ENCODE data around the gene PXDN.

PXDN gene

DNA sequence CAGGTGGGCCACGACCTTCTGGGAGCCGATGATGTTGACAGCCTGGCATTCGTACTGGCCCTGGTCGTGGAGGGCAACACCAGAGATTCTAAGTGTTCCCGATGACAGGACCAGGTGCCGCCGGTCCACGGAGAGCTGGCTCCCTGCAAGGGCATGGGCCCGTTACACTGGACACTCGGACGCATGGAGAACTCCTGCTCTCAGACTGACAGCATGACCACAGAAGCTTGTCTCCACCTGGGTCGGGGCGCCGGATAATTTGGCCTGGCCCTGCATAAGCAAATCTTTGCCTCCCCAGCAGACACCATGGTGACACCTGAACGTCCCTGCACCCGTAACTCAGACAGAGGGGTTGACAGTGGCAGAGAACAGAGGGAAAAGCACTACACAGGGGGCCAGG, 80.7 kb downstream of the PXDN start:
- DNase-seq (ENCODE audit: low read depth), result no peak

GRCh38 chr2:1662606-1663180, 81.6 kb downstream of the PXDN start:
- DNase-seq (ENCODE audit: low read depth), result no peak

- no peak for DNase-seq (ENCODE audit: low read depth)
Measured at GRCh38 chr2:1661891-1662605, 82.3 kb downstream of the PXDN start.

GRCh38 chr2:1660656-1661640, 83.4 kb downstream of the PXDN start:
- DNase-seq (ENCODE audit: low read depth), result no peak

GRCh38 chr2:1659951-1660565, 84.3 kb downstream of the PXDN start:
- DNase-seq (ENCODE audit: low read depth), result no peak

- DNase-seq (ENCODE audit: low read depth), result no peak
Measured at GRCh38 chr2:1658394-1659151, 85.7 kb downstream of the PXDN start.

DNA sequence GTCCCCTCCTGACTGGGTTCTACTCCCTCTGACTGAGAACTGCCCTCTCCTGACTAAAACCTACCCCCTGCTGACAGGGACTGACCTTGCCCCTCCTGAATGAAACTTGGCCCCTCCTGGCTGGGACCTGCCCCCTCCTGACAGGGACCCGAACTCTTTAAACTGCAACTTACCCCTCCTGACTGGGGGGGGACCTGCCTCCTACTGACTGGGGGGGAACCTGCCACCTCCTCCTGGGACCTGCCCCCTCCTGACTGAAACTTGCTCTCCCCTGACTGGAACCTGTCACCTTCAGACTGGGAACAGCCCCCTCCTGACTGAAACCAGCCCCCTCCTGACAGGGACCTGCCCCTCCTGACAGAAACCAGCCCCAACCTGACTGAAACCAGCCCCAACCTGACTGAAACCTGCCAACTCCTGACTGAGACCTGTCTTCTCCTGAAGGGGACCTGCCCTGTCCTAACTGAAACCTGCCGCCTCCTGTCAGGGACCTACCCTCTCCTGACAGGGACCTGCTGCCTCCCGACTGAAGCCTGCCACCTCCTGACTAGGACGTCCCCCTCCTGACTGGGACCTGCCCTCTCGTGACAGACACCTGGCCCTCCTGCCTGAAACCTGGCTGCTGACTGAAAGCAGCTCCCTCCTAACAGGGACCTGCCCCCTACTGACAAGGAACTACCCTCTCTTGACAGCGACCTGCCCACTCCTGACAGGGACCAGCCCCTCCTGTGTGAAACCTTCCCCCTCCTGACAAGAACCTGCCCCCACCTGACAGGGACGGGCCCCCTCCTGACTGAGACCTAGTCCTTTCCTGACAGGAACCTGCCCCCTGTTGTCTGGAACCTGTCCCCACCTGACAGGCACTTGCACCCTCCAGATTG, 87.1 kb downstream of the PXDN start:
- no peak for DNase-seq (ENCODE audit: low read depth)

DNA sequence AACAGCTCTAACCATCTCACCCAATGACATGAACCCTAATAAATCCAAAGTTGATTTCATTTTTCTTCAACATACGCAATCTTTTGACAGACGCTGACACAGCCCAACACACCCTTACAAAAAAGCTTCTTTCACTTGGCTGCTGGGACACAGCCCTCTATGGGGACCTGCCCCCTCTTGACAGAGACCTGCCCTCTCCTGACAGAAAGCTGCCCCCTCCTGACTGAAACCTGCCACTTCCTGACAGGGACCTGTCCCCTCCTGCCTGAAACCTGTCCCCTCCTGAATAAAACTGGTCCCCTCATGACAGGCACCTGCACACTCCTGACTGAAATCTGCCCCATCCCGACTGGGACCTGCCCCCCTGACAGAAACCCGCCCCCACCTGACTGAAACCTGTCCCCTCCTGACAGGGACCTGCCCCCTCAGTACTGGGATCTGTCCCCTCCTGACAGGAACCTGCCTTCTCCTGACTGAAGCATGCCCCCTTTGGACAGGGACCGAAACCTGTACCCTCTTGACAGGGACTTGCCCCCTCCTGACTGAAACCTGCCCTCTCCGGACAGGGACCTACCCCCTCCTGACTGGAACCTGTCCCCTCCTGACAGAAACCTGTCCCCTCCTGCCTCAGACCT, 87.9 kb downstream of the PXDN start:
- DNase-seq (ENCODE audit: low read depth), result no peak

GRCh38 chr2:1655461-1655860, 88.9 kb downstream of the PXDN start:
- no peak for DNase-seq (ENCODE audit: low read depth)

DNA sequence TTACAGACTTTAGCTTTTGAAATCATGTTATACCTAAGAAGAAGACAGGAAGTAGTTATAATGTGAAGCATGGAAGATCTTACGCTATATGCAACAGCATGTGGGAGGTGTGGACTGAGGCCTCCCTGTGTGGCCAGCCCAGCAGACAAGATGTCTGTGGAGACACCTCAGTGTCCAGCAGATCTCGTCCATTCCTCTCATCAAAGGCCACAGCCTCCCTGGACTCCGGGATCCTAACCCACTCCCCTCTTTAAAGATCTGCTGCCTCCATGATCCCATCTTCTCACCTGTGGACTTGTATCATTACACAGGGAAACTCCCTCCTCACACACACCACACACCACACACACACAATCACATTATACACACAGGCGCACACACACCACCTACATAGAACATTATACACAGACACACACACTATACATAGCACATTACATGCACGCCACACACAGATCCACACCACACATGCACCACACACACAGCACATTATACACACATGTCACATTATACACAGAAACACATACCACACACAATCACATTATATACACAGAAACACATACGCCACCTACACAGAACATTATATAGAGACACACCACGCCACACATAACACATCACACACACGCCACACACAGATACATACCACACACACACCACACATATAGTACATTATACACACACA, 89.5 kb downstream of the PXDN start:
- no peak for DNase-seq (ENCODE audit: low read depth)

GRCh38 chr2:1653956-1654695, 90.2 kb downstream of the PXDN start:
- no peak for DNase-seq (ENCODE audit: low read depth)

DNA sequence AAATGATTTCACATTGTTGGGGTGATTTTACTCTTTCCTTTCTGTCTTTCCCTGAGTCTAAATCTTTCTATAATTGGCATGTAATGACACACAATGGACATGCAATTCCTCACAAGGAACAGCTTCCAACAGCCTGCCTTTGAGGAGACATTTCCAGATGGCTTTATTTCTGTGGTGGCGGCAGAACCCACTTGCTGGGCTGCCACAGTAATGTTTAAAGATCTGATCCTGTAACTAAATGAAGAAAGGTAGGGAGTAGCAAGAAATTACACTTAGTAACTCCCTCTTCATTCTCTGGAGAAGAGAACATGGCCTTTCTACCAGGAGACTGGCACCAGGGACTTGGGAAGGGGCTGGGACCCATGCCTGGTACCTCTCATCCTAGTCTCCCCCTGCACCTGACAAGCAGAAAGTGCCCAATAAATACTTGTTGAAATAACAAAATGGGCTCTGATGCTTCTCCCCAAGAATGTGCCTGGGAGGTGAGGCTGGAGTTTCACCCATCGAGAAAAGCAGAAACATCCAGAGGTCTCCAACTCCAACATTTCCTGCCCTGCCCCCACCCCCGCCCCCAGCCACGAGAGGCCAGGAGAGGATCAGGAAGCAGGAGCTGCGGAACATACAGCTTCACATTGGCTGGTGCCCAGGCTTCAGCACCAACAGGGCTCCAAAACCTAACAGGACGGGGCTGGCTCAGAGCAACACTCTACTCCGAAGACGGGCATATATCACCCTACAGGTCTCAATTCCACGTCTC, 92.1 kb downstream of the PXDN start:
- DNase-seq (ENCODE audit: low read depth), result no peak

DNA sequence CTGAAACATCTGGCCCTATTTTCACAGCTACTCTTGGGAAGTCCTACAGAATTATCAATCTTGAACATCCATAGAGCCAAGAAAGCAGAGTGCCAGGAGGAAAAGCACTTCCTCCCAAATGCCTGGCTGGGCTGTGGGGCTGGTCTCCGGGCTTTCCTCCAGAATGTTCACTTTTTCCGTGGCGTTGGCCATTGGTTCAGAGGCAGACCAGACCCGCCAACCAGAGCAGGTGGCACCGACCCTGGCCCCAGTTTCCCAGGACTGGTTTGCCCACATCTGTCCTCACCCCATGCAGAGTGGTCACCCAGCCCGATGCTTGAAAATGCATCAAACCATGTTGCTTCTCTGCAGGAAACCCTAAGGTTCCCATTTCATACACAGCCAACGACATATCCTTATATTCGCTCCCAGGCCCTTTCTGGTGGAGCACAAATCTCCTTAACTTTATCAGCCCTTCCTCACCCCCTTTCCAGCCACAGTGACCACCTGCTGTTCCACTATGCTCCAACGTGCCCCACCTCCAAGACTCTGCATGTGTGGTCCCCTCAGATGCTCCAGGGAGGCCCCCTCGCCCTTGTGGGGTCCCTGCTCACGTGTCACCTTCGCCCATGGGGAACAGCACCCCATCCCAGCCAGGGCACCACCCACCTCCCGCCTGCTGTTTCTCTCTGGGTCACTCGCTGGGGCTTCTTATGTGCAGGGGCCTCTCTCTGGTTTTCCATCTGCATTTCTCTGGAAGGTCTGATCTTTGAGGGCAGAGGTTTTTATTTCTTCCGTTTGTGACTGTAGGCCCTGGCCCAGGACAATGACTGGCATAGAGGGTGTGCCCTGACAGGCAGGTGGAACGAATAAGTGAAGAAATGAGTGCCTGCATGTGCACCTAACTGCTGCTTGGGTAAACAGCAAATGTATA, 92.9 kb downstream of the PXDN start:
- no peak for DNase-seq (ENCODE audit: low read depth)

- no peak for DNase-seq (ENCODE audit: low read depth)
Measured at GRCh38 chr2:1650085-1650872, 94.0 kb downstream of the PXDN start.

DNA sequence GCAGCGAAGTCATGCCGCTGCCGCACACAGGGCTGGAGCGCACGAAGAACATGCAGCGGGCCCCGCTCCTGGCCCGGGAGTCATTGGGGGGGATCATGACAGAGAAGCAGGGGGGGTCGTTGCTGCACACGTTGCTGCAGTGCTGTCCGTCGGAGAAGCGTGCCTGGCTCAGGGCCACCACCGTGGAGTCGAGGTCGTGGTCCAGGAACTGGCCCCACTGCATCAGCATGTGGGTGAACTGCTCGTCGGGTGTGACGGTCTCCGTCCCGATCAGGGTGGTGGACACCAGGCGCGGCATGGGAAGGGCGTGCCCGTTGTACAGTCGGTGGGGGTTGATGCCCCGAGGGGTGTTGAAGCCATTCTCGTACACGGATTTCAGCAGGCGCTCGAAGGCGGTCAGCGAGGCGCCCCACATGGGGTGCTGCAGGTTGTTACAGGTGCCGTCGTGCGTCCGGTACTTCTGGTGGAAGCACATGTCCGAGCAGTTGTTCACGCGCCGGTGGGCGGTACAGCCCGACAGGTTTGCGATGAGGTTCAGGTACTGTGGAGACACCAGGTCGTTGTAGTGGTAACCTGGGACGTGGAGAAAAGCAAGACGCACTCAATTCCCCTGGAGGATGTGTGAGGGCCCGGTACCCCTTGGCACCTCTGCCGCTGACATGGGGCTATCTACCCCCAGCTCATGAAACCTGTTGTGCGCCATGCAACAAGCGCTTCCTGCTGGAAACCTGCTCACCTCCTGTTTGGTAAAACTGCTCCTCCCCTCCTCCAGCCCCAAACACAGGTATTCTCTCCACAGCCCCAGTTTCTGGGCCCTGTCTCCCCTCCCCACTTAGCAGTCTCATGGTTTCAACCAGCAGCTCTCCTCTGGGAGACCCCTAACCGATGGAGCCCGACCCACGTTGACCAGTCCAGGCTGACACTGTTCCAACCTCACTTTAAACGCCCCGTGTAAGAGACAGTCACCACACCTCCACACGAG, 94.9 kb downstream of the PXDN start:
- no peak for DNase-seq (ENCODE audit: low read depth)

All from T follicular helper cell (primary cell).